A549 (cell line): ENCODE measurements around the gene ACOX1.

Experiments
- BHLHE40 ChIP-seq: IDR thresholded peaks from 2 replicates; pipeline ENCODE4 v1.6.1; 2012; ENCODE audit warnings: low read depth, low read length, inconsistent platforms
- JUNB ChIP-seq: fragments of >200 bp; sonication (Bioruptor Twin); formaldehyde crosslinking; IDR thresholded peaks from 2 replicates; pipeline ENCODE4 v1.6.1; 2016
- RFX5 ChIP-seq: fragments of 450-650 bp; IDR thresholded peaks from 2 replicates; pipeline ENCODE4 v1.7.1; 2014; ENCODE audit warnings: antibody characterized with exemption, mild to moderate bottlenecking, moderate library complexity
- USF2 ChIP-seq: fragments of 450-650 bp; IDR thresholded peaks from 2 replicates; pipeline ENCODE4 v1.6.1; 2014; ENCODE audit warnings: antibody characterized with exemption
- TF ChIP-seq, protein P1 (sequence below): fragments of >200 bp; sonication (Bioruptor Twin); formaldehyde crosslinking; IDR thresholded peaks from 3 replicates; pipeline ENCODE4 v1.5.1; 2016

GRCh38 chr17:75896415-75897159 is 82.4 kb downstream of the ACOX1 start, which contains the start of gene TRIM65:
- TF ChIP-seq, protein P1, sequence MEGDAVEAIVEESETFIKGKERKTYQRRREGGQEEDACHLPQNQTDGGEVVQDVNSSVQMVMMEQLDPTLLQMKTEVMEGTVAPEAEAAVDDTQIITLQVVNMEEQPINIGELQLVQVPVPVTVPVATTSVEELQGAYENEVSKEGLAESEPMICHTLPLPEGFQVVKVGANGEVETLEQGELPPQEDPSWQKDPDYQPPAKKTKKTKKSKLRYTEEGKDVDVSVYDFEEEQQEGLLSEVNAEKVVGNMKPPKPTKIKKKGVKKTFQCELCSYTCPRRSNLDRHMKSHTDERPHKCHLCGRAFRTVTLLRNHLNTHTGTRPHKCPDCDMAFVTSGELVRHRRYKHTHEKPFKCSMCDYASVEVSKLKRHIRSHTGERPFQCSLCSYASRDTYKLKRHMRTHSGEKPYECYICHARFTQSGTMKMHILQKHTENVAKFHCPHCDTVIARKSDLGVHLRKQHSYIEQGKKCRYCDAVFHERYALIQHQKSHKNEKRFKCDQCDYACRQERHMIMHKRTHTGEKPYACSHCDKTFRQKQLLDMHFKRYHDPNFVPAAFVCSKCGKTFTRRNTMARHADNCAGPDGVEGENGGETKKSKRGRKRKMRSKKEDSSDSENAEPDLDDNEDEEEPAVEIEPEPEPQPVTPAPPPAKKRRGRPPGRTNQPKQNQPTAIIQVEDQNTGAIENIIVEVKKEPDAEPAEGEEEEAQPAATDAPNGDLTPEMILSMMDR = peak; percentile 59
- TF ChIP-seq JUNB = no peak
- TF ChIP-seq USF2 = no peak
- no peak for TF ChIP-seq RFX5
- TF ChIP-seq BHLHE40 = no peak
